MM.1S (cell line): Measurements from ENCODE around the gene S100P.

Source experiments
- CTCF ChIP-seq: fragments of 300-600 bp; sonication (generic); IDR thresholded peaks from 2 replicates; pipeline ENCODE4 v1.5.1; 2016; ENCODE audit warnings: antibody characterized with exemption, low read length, mixed read lengths
- EZH2 ChIP-seq: fragments of 300-600 bp; sonication (generic); optimal IDR thresholded peaks from 2 replicates; pipeline ENCODE3; 2017; ENCODE audit warnings: low read depth, mild to moderate bottlenecking, antibody characterized with exemption, low read length, mixed read lengths
- EZH2phosphoT487 ChIP-seq: fragments of 300-600 bp; sonication (generic); IDR thresholded peaks from 2 replicates; pipeline ENCODE4 v1.6.1; 2018; ENCODE audit warnings: antibody characterized with exemption, low read length

- TF ChIP-seq CTCF (no peak), EZH2phosphoT487 (no peak), EZH2 (no peak)
Observed at GRCh38 chr4:6732441-6733357, 39.0 kb downstream of the S100P start.
